ENCODE data around the gene TRMT112.
A peak's percentile ranks its signal among the peaks of the same experiment; 100 is the strongest.

Gene TRMT112

DNA sequence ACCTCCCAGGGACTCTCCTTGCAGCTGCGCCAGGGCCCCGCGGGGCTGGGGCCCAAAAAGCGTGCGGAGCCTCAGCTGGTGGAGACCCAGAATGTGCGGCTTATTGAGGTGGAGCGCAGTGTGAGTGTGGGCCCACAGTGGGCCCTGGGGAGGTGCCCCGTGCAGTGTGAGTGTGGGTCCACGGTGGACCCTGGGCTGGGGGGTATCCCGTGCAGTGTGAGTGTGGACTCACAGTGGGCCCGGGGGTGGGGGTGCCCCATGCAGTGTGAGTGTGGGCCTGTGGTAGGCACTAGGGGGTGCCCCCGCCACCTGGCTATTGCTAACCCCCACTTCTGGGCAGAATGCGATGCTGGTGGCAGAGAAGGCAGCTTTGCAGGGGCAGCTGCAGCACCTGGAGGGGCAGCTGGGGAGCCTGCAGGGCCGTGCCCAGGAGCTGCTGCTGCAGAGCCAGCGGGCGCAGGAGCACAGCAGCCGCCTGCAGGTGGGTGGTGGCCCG, 33.8 kb upstream of the TRMT112 start:
- DNase-seq = no peak

DNA sequence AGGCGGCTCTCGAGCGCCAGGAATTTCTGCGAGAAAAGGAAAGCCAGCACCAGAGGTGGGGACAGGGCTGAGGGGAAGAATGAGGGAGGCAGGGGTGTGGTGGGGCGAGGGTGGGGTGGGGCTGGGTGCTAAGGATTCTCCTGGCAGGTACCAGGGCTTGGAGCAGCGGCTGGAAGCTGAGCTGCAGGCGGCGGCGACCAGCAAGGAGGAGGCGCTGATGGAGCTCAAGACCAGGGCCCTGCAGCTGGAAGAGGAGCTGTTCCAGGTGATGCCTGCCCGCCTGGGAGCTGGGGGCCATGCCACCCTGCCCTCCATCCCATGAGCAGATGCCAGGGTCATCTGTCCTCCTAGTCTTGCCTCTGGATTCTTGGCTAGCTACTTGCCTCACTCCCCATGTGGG, 32.0 kb upstream of the TRMT112 start:
- no peak for DNase-seq

- no peak for DNase-seq
These were observed 31.6 kb upstream of the TRMT112 start for GRCh38 chr11:64349025-64349387.

DNA sequence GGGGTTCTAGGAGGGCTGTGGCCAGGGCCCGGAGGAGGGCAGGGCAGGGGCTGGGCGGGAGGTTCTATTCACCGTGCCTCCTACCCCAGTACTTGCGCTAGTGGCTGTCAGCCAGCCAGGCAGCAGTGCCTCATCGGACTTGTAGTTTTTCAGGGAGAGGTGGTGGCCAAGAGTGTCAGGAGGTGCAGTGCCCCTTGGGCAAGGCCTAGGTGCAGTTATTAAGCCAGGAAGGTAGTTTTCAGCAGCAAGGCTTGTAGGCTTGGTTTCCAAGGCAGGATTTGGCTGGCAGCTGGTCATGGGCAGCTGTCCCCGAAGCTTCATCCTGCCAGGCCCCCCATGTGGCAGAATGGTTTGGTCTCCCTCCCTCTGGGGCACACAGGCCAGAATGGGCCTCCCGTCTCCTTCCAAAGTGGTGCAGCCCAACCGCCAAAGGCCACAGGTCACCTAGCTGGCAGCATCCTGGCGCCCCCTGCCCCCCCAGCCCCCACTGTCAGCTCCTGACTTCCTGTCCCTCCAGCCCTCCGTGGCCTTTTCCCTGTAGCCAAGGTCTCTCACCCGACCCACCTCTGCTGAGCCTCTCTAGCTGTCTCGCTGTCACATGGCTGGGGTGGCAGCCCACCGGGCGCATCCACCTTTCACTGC, 31.1 kb upstream of the TRMT112 start:
- peak in 2 of 51 donors; percentile 7 to 27 for DNase-seq

GRCh38 chr11:64347193-64347867, 30.0 kb upstream of the TRMT112 start:
- no peak for DNase-seq

GRCh38 chr11:64344787-64345186, 27.4 kb upstream of the TRMT112 start:
- no peak for DNase-seq

GRCh38 chr11:64343767-64344559, 26.6 kb upstream of the TRMT112 start:
- DNase-seq = peak in 1 of 51 donors; percentile 12

GRCh38 chr11:64342869-64343745, 25.7 kb upstream of the TRMT112 start:
- DNase-seq = no peak

DNA sequence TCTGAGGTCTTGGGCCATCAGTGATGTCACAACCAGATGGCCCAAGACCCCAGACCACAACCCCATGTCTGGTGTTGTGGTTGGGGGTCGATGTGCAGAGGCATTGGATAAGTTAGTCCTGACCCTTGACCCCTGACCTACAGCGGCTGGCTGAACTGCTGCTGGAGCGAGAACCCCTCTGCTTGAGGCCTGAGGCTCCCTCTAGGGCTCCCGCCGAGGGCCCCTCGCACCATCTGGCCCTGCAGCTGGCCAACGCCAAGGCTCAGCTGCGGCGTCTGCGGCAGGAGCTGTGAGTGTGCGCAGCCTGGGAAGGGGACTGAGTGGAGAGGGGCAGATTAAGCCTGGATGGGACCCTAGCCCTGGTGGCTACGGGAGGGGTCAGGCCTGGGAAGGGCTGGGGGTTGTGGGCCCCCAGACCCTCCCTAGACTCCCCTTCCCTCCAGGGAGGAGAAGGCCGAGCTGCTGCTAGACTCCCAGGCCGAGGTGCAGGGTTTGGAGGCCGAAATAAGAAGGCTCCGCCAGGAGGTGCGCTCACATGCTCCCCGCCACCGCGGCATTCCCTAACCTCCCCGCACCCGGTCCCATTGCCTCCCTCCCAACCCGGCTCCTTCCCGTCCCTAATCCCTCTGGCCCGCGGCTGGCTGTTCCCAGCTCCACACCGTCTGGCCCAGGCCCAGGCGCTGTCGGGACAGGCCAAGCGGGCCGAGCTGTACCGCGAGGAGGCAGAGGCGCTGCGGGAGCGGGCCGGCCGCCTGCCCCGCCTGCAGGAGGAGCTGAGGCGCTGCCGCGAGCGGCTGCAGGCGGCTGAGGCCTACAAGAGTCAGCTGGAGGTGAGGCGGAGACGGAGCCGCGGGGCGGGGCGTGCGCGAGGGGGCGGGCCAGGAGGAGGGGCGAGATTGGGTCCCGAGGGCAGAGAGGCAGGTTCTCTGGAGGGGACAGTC, 24.8 kb upstream of the TRMT112 start:
- peak in 42 of 51 donors; percentile 20 to 86 (median 60) for DNase-seq

DNA sequence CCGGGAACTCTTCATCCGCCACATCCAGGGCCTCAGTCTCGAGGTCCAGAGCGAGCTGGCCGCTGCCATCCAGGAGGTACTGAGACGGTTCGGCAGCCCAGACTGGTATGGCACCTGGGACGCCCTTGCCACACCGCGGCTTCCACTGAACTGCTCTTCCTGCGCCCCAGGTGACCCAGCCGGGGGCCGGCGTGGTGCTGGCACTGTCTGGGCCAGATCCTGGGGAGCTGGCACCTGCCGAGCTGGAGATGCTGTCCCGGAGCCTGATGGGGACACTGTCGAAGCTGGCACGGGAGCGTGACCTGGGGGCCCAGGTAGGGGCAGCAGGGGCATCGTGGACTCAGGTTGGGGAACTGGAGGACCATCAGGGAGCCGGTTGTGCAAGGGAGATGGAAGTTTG, 24.1 kb upstream of the TRMT112 start:
- DNase-seq = no peak

DNA sequence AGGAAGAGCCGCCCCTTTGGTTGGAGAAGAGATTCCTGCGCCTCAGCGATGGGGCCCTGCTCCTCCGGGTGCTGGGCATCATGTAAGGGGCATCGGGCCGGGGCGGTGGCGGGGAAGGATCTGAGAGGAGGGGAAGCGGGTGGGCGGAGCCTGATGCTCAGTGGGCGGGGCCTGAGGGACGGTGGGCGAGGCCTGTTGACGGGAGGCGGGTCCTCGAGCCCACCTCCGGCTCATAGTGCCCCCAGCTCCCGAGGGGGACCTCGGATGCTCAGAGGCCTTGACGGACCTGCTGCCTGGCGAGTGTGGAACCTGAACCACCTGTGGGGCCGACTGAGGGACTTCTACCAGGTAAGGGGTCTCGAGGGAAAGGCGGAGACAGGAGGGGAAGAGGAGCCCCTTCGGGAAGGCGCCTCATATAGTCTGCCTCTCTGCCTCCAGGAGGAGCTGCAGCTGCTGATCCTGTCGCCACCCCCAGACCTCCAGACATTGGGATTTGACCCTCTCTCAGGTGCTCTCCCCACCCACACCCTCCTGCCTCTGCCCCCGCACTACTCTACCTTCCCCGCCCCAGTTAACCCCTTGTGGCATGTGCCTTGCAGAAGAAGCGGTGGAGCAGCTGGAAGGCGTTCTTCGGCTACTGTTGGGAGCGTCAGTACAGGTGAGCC, 23.4 kb upstream of the TRMT112 start:
- DNase-seq = peak in 5 of 51 donors; percentile 11 to 30 (median 21)

GRCh38 chr11:64339754-64340408, 22.5 kb upstream of the TRMT112 start, which contains the start of gene CCDC88B:
TSS of gene CCDC88B (plus strand) at chr11:64340204. CDS start at chr11:64340267, 63 bp downstream.
- peak in 17 of 51 donors; percentile 5 to 43 (median 23) for DNase-seq

DNA sequence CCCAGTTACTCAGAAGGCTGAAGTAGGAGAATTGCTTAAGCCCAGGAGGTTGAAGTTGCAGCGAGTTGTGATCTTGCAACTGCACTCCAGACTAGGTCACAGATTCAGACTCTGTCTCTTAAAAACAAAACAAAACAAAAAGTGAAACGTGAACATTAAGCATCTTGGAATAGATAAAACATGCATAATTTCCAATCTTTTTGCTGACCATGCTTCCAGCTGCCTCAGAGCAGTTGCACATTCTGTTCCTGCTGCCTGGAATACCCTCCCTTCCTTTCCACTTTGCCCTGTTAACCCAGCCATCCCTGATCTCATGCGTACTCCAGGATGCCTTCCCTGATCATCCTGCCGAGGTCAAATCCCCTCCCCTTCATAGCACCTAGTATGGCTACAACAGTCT, 21.9 kb upstream of the TRMT112 start:
- no peak for DNase-seq

DNA sequence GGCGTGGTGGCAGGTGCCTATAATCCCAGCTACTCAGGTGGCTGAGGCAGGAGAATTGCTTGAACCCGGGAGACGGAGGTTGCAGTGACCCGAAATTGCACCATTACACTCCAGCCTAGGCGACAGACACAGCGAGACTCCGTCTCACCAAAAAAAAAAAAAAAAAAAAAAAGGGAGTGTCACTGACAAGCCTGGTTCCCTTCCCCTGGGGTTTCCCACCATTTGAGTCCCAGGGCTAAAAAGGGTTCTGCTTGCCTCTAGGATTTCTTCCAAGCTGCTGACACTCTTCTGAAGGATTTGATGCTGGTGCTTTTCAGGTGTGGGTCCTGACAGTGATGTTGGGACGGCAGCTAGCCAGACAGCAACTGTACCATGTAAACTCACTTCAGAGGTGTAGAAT, 21.4 kb upstream of the TRMT112 start:
- DNase-seq = no peak

DNA sequence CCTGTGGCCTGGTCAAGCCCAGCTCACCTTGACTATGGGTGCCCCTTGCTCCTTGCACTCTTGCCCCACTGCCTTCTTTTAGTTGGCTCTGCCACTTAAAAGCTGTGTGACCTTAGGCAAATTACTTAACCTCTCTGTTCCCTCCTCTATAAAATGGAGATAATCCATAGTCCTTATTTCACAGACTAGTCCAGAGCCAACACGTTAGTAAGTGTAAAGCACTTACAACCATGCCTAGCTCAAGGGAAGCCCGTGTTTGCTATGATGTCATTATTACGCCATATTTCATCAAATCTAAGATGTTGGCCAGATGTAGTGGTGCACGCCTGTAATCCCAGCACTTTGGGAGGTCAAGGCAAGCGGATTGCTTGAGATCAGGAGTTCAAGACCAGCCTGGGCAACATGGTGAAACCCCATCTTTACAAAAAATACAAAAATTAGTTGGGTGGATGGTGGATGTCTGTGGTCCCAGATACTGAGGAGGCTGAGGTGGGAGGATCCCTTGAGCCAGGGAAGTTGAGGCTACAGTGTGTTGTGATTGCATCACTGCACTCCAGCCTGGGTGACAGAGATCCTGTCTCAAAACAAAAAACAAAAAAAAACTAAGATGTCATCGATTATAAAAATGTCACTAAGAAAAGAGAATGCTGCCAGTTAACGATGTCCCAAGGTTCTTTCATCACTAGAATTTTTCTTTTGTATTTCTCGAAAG, 20.3 kb upstream of the TRMT112 start:
- DNase-seq = no peak

- DNase-seq = no peak
These were observed 17.7 kb upstream of the TRMT112 start for GRCh38 chr11:64334764-64335735.

DNA sequence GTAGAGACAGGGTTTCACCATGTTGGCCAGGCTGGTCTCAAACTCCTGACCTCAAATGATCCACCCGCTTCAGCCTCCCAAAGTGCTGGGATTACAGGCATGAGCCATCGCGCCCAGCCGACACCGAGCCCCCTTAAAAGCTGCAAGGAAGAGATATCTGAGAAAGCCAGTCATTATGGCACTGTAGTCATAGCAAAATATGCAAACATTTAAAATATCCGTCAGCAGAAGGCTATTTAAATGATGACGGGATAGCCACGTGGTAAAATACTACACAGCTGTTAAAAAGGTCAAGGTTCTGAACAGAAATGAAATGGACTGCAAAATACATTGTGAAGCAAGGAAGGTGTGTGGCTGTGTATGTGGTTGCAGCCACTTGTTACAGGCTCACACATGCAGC, 16.2 kb upstream of the TRMT112 start:
- DNase-seq = no peak

Measured in hypothalamus (tissue), 51 donors.